ENCODE data around the gene PHF11. TPM values are rescaled to one million over a fixed set of nuclear protein-coding genes. Genes with fewer than 3 reads are reported as not detected.
A peak's percentile ranks its signal among the peaks of the same experiment; 100 is the strongest.

Gene PHF11
- total RNA-seq, 3 donors from 2014 or later, result 33.8 to 56.5 (median 52.1) TPM

DNA sequence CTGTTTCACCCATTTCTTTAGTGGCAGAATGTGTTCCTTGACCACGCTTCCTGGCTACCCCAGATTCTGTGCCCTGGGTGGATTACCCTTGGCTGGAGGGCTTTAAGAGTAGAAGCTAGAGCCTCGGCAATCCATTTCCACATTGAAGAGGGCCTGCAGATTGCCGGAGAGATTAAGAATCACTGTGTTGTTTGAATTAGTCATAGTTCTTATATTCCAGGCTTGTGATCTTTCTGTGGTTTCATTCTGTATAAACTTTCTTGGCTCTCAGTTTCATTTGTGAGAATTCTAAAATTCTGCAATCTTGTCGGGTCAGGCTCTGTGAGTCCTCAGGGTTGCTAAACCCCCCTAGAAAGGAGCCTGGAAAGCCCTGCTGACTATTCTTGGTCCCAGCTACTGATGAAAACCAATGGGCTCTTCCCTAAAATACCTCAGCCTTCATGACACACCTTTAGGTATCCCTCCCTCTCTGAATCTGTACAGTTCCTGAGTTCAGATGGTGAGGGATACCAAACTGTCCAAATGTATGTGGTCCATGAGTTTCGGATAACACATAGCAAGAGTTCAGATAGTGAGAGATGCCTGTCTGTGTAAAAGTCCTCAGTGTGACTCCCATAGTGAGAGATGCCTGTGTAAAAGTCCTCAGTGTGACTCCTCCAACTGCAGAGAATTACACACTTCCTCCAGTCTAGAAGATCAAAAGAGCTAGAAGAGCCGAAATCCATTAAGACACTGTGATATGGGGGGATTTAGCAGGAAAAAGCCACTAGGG, 4.3 kb downstream of the PHF11 start:
- no peaks in the 10 kb centered on the region for H3K4me1 ChIP-seq
- peak overlapping the region; percentile 52 to 77 for H3K27ac ChIP-seq
- H3K4me3 ChIP-seq, result peak overlapping the region in 1 of 3 donors; percentile 5
- no peak for DNase-seq (ENCODE audit: low spot score in 2 of 2)
- no peaks in the 10 kb centered on the region for H3K9me3 ChIP-seq
- no peaks in the 10 kb centered on the region for H3K27me3 ChIP-seq
- intact Hi-C loops (cut with DNase I; ENCODE audit: low total_unique reads), result no loop called here
- TF ChIP-seq, protein P1, sequence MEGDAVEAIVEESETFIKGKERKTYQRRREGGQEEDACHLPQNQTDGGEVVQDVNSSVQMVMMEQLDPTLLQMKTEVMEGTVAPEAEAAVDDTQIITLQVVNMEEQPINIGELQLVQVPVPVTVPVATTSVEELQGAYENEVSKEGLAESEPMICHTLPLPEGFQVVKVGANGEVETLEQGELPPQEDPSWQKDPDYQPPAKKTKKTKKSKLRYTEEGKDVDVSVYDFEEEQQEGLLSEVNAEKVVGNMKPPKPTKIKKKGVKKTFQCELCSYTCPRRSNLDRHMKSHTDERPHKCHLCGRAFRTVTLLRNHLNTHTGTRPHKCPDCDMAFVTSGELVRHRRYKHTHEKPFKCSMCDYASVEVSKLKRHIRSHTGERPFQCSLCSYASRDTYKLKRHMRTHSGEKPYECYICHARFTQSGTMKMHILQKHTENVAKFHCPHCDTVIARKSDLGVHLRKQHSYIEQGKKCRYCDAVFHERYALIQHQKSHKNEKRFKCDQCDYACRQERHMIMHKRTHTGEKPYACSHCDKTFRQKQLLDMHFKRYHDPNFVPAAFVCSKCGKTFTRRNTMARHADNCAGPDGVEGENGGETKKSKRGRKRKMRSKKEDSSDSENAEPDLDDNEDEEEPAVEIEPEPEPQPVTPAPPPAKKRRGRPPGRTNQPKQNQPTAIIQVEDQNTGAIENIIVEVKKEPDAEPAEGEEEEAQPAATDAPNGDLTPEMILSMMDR (IDR thresholded peaks at IDR 0.05), result no peak
- TF ChIP-seq POLR2A (IDR thresholded peaks at IDR 0.05), result no peak
- no peak for TF ChIP-seq POLR2AphosphoS5 (IDR thresholded peaks at IDR 0.05)
- no peaks in the 10 kb centered on the region for H3K36me3 ChIP-seq

DNA sequence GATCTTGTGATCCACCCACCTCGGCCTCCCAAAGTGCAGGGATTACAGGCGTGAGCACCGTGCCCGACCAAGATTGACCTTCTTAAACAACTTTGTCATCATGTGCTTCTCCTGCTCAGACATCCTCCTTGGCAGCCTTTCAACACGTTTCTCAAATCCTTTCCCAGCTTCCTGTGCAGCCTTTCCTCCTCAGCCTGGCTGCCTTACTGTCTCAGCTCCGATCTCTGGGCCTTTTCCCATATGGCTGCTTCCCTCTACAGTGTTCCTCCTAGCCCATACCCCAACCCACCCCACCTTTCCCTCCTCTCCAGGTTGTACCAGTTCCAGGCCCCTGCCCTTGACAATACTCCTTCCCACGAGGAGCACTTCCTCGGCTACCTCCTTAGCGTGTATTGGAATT, 7.2 kb downstream of the PHF11 start:
- H3K27ac ChIP-seq, result peak overlapping the region; percentile 33 to 61
- TF ChIP-seq POLR2AphosphoS5 (IDR thresholded peaks at IDR 0.05), result no peak
- TF ChIP-seq POLR2A (IDR thresholded peaks at IDR 0.05), result no peak
- TF ChIP-seq, protein P1 (IDR thresholded peaks at IDR 0.05), result no peak

DNA sequence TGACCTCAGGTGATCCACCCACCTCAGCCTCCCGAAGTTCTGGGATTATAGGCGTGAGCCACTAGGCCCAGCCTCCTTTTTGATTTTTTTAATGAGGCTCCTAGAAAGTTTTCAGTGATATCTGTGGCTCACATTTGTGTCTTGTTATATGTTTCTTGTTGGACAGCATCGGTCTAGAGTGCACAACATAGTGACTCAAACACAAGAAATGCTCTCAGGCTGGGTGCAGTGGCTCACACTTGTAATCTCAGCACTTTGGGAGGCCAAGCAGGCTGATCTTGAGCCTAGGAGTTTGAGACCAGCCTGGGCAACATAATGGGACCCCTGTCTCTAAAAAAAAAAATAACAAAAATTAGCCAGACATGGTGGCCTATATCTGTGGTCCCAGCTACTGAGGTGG, 8.2 kb downstream of the PHF11 start:
- intact Hi-C loops (cut with DNase I; ENCODE audit: low total_unique reads), result no loop called here

More for the DNA sequence above, 7.2 kb downstream of the PHF11 start:
- no peaks in the 10 kb centered on the region for H3K36me3 ChIP-seq
- no peaks in the 10 kb centered on the region for H3K9me3 ChIP-seq
- H3K4me3 ChIP-seq, result no peak overlapping the region
- intact Hi-C loops (cut with DNase I; ENCODE audit: low total_unique reads), result no loop called here
- no peaks in the 10 kb centered on the region for H3K27me3 ChIP-seq
- no peaks in the 10 kb centered on the region for H3K4me1 ChIP-seq
- DNase-seq (ENCODE audit: low spot score in 2 of 2), result no peak

DNA sequence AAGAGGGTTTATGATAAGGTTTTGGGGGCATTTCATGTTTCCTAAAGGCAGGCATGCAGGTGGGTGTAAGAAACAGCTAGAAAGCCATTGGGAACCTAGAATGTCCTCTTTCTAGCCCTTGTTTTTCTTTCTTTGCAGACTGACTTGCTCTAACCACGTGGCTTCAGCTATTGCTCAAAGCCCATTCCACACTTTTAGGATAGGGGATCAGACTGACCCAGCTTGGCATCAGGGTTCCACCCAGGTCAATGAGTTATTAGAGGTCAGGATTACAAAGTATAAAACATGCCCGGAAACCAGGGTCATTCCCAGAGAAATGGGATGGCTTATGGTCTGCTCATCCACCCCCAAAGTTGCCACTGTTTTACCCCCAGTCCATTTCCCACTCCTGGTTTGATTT, 16.8 kb downstream of the PHF11 start:
- TF ChIP-seq POLR2A (IDR thresholded peaks at IDR 0.05), result no peak
- intact Hi-C loops (cut with DNase I; ENCODE audit: low total_unique reads), result no loop called here
- Histone ChIP-seq H3K36me3 (no peaks in the 10 kb centered on the region), H3K4me3 (no peak overlapping the region), H3K27ac (no peak overlapping the region), H3K27me3 (no peaks in the 10 kb centered on the region), H3K9me3 (no peaks in the 10 kb centered on the region), H3K4me1 (no peaks in the 10 kb centered on the region)
- DNase-seq (ENCODE audit: low spot score in 2 of 2), result no peak

More for the DNA sequence above, 8.2 kb downstream of the PHF11 start:
- Histone ChIP-seq H3K9me3 (no peaks in the 10 kb centered on the region), H3K27me3 (no peaks in the 10 kb centered on the region), H3K36me3 (no peaks in the 10 kb centered on the region), H3K4me1 (no peaks in the 10 kb centered on the region), H3K4me3 (no peak overlapping the region), H3K27ac (no peak overlapping the region)
- DNase-seq (ENCODE audit: low spot score in 2 of 2), result no peak
- TF ChIP-seq, protein P1 (IDR thresholded peaks at IDR 0.05), result no peak
- TF ChIP-seq POLR2AphosphoS5 (IDR thresholded peaks at IDR 0.05), result no peak
- no peak for TF ChIP-seq POLR2A (IDR thresholded peaks at IDR 0.05)

DNA sequence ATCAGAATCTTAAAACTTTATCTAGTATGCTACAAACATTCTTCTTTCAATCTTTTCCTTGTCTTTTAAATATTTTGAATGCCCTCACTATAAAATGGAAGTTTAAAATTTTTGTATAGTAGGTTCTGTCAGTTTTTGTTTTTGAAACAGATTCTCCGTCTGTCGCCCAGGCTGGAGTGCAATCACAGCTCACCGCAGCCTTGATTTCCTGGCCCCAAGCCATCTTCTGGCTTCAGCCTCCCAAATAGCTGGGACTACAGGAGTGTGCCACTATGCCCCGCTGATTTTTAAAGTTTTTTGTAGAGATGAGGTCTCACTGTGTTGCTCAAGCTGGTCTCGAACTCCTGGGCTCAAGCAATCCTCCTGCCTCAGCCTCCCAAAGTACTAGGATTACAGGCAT, 20.7 kb downstream of the PHF11 start:
- Histone ChIP-seq H3K27me3 (no peaks in the 10 kb centered on the region), H3K36me3 (peaks cover 4% of the 10 kb centered on the region), H3K9me3 (no peaks in the 10 kb centered on the region), H3K27ac (no peak overlapping the region), H3K4me1 (no peaks in the 10 kb centered on the region), H3K4me3 (no peak overlapping the region)
- DNase-seq (ENCODE audit: low spot score in 2 of 2), result no peak
- TF ChIP-seq POLR2AphosphoS5 (IDR thresholded peaks at IDR 0.05) (no peak), POLR2A (IDR thresholded peaks at IDR 0.05) (no peak)
- TF ChIP-seq, protein P1 (IDR thresholded peaks at IDR 0.05), result no peak
- intact Hi-C loops (cut with DNase I; ENCODE audit: low total_unique reads), result no loop called here
